Tibial nerve (tissue), 4 donors: ENCODE measurements around the gene PON1. TPM values are rescaled to one million over a fixed set of nuclear protein-coding genes. Genes with fewer than 3 reads are reported as not detected.

Experiments
- DNase-seq, 2 donors: peaks; one replicate each; pipeline ENCODE4 v3.0.0-alpha.2; 2019; ENCODE audit warnings: low spot score in 2 of 2
- H3K27ac ChIP-seq, 4 donors: fragments of 200-600 bp; sonication (generic) in 3 of 4; one replicate each; pipeline ENCODE4 v1.5.1; 2017 to 2019; ENCODE audit warnings: mild to moderate bottlenecking in 1 of 4
- H3K27me3 ChIP-seq, 2 donors: fragments of 200-600 bp; sonication (generic) in 1 of 2; one replicate each; pipeline versions ENCODE4 v1.5.1 to v1.6.0; 2017 to 2019
- H3K36me3 ChIP-seq, 3 donors: fragments of 200-600 bp; sonication (generic); one replicate each; pipeline ENCODE4 v1.5.1; 2018 to 2019
- H3K4me1 ChIP-seq, 4 donors: fragments of 200-600 bp; sonication (generic) in 3 of 4; one replicate each; pipeline ENCODE4 v1.5.1; 2017 to 2019
- H3K4me3 ChIP-seq, 4 donors: fragments of 200-600 bp; sonication (generic) in 3 of 4; one replicate each; pipeline ENCODE4 v1.5.1; 2017 to 2019; ENCODE audit warnings: mild to moderate bottlenecking in 1 of 4, moderate library complexity in 1 of 4
- H3K9me3 ChIP-seq, 4 donors: fragments of 200-600 bp; sonication (generic) in 3 of 4; one replicate each; pipeline ENCODE4 v1.5.1; 2017 to 2019
- CTCF ChIP-seq, 5 experiments: fragments of 200-600 bp in 3 of 5; fragments of 450-650 bp in 2 of 5; sonication (generic) in 3 of 5; IDR thresholded peaks; one replicate each; pipeline ENCODE4 v1.5.1; 2016 to 2019; ENCODE audit warnings: antibody characterized with exemption in 5 of 5, mild to moderate bottlenecking in 3 of 5, moderate library complexity in 2 of 5
- EP300 ChIP-seq, 2 donors: sonication (generic); formaldehyde crosslinking; IDR thresholded peaks; one replicate each; pipeline ENCODE4 v1.6.1; 2017; ENCODE audit warnings: antibody characterized with exemption in 2 of 2, mild to moderate bottlenecking in 1 of 2
- POLR2A ChIP-seq, 2 donors: fragments of 450-650 bp; IDR thresholded peaks; one replicate each; pipeline ENCODE4 v1.6.1; 2017; ENCODE audit warnings: antibody characterized with exemption in 2 of 2, mild to moderate bottlenecking in 2 of 2, moderate library complexity in 2 of 2
- WGBS, 2 donors: methylation state at CpG; one replicate each; pipeline ENCODE4 v1.1.5; 2018; 5-methylcytosine and 5-hydroxymethylcytosine counted together
- total RNA-seq, 4 donors: library from RNA; depleted of rRNA; stranded (reverse); fragments of >200 nt; gene quantifications; one replicate each; pipeline ENCODE4 v1.1.0, GENCODE V29; 2016

Gene PON1
- total RNA-seq, 4 donors from 2014 or later = not detected

DNA sequence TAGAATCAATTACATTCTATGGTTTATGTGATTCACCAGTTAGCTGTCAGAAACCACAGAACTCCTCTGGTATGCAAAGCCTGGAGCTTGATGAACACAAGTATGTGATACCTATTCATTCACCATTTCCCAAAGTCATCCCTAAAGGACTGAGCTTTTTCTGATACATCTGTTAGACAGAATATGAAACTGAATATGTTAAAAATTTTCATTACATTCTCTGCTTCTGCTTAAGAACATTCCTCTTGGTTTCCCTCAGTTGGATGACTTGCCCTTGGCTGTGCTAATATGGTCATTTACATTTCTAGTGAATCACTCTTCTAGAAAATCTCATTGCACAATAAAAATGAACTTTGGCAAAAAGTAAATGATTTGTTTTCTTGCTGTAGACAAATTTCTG, 10.8 kb upstream of the PON1 start:
- no peaks in the 10 kb centered on the region for H3K9me3 ChIP-seq
- no peak overlapping the region for H3K27ac ChIP-seq
- H3K4me1 ChIP-seq = peaks cover 0 to 4% (median 0%) of the 10 kb centered on the region in 4 donors
- H3K36me3 ChIP-seq = no peaks in the 10 kb centered on the region
- H3K4me3 ChIP-seq = no peak overlapping the region
- H3K27me3 ChIP-seq = no peaks in the 10 kb centered on the region
- TF ChIP-seq CTCF (IDR thresholded peaks at IDR 0.05) (no peak), EP300 (IDR thresholded peaks at IDR 0.05) (no peak), POLR2A (IDR thresholded peaks at IDR 0.05) (no peak)
- DNase-seq = no peak

DNA sequence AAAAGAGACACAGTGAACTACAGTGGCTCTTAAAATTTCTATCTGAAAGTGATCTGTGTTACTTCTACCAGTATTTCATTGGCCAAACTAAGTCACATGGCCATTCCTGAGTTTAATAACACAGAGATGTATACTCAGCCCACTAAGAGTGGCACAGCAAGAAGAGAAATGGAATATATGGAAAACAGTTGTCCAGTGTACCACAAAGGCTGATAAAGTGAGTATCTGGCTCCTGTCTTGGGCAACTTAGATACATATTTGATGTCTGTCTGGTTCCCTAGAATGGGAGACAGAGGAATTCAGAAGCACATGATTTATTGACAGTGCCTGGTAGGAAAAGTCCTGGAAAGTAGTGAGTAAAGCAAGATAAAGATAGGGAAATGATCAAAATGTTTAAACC, 10.1 kb upstream of the PON1 start:
- no peaks in the 10 kb centered on the region for H3K27me3 ChIP-seq
- H3K36me3 ChIP-seq = no peaks in the 10 kb centered on the region
- no peaks in the 10 kb centered on the region for H3K9me3 ChIP-seq
- TF ChIP-seq EP300 (IDR thresholded peaks at IDR 0.05) (no peak), POLR2A (IDR thresholded peaks at IDR 0.05) (no peak)
- peaks cover 0 to 5% (median 0%) of the 10 kb centered on the region in 4 donors for H3K4me1 ChIP-seq
- H3K27ac ChIP-seq = no peak overlapping the region
- no peak overlapping the region for H3K4me3 ChIP-seq
- no peak for DNase-seq

GRCh38 chr7:95330961-95331337, 6.6 kb upstream of the PON1 start:
- WGBS, 2 donors = 96 to 98% methylated on average over 1 of the region's 1 CpG
- Histone ChIP-seq H3K9me3 (no peaks in the 10 kb centered on the region), H3K27me3 (no peaks in the 10 kb centered on the region), H3K4me3 (peak overlapping the region in 2 of 4 donors; percentile 26 to 31), H3K36me3 (no peaks in the 10 kb centered on the region), H3K27ac (no peak overlapping the region), H3K4me1 (peaks cover 0 to 5% (median 0%) of the 10 kb centered on the region in 4 donors)
- DNase-seq = no peak
- no peak for TF ChIP-seq CTCF (IDR thresholded peaks at IDR 0.05)
- no peak for TF ChIP-seq POLR2A (IDR thresholded peaks at IDR 0.05)
- TF ChIP-seq EP300 (IDR thresholded peaks at IDR 0.05) = no peak

GRCh38 chr7:95330204-95330960, 6.0 kb upstream of the PON1 start:
- H3K9me3 ChIP-seq = no peaks in the 10 kb centered on the region
- WGBS, 2 donors = 38 to 42% methylated on average over 4 of the region's 4 CpGs
- peaks cover 0 to 2% of the 10 kb centered on the region in 2 donors for H3K27me3 ChIP-seq
- peak overlapping the region in 2 of 4 donors; percentile 26 to 31 for H3K4me3 ChIP-seq
- H3K36me3 ChIP-seq = no peaks in the 10 kb centered on the region
- TF ChIP-seq POLR2A (IDR thresholded peaks at IDR 0.05) (no peak), EP300 (IDR thresholded peaks at IDR 0.05) (no peak), CTCF (IDR thresholded peaks at IDR 0.05) (no peak)
- peaks cover 0 to 5% (median 0%) of the 10 kb centered on the region in 4 donors for H3K4me1 ChIP-seq
- H3K27ac ChIP-seq = no peak overlapping the region
- no peak for DNase-seq

DNA sequence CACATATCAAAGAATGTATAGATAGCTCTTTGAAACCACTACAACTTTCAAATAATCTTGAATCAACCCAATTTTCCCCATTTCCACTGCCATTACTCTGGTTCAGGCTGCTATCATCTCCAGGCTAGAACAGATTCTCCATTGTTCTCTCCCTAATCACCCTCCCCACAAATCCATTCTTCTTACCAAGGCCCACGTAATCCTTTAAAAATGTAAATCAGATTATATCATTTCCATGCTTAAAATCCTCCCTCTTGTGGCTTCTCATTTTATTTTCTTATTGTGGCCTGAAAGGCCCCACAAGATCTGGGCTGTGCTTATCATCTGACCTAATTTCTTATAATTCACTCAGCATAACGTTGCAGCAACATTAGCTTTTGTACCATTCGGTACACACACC, 3.0 kb upstream of the PON1 start:
- peaks cover 0 to 5% (median 0%) of the 10 kb centered on the region in 4 donors for H3K4me1 ChIP-seq
- no peaks in the 10 kb centered on the region for H3K36me3 ChIP-seq
- WGBS, 2 donors = 36 to 41% methylated on average over 3 of the region's 3 CpGs
- no peak overlapping the region for H3K4me3 ChIP-seq
- TF ChIP-seq POLR2A (IDR thresholded peaks at IDR 0.05) (no peak), CTCF (IDR thresholded peaks at IDR 0.05) (no peak), EP300 (IDR thresholded peaks at IDR 0.05) (no peak)
- no peak for DNase-seq
- no peak overlapping the region for H3K27ac ChIP-seq
- H3K9me3 ChIP-seq = no peaks in the 10 kb centered on the region
- peaks cover 0 to 9% of the 10 kb centered on the region in 2 donors for H3K27me3 ChIP-seq
